CD4-positive, CD25-positive, alpha-beta regulatory T cell (primary cell): ENCODE measurements around the gene DNASE2B. TPM values are rescaled to one million over a fixed set of nuclear protein-coding genes. Genes with fewer than 3 reads are reported as not detected.

Experiments
- ATAC-seq, 2 donors: fragments of 150-1000 bp; cut with Tn5 transposase; one replicate each; pipeline ENCODE4 v1.10.0; 2021; ENCODE audit warnings: low read depth in 2 of 2, moderate number of reproducible peaks in 2 of 2, moderate library complexity in 1 of 2
- DNase-seq, 3 donors: peaks; one replicate each; pipeline versions ENCODE4 v3.0.0 to v3.0.0-alpha.2; 2012 to 2022; ENCODE audit warnings: mixed read lengths in 1 of 3
- H3K27ac ChIP-seq: one replicate; pipeline ENCODE4 v1.7.0; 2013; ENCODE audit warnings: mild to moderate bottlenecking, low read length; ENCODE audit not compliant: insufficient read depth, poor library complexity, severe bottlenecking
- H3K27me3 ChIP-seq: one replicate; pipeline ENCODE4 v1.7.0; 2013; ENCODE audit warnings: low read length; ENCODE audit not compliant: control insufficient read depth, insufficient read depth
- H3K36me3 ChIP-seq: one replicate; pipeline ENCODE4 v1.7.0; 2013; ENCODE audit warnings: mild to moderate bottlenecking, low read length, moderate library complexity; ENCODE audit not compliant: control insufficient read depth, insufficient read depth
- H3K4me1 ChIP-seq: 2 replicates; pipeline ENCODE4 v1.7.0; 2013; ENCODE audit warnings: mild to moderate bottlenecking, low read length; ENCODE audit not compliant: insufficient read depth, control insufficient read depth, poor library complexity, severe bottlenecking
- H3K4me3 ChIP-seq: one replicate; pipeline ENCODE4 v1.7.0; 2013; ENCODE audit warnings: low read depth, mild to moderate bottlenecking, low read length, moderate library complexity
- H3K9me3 ChIP-seq, 2 experiments: 1 replicate in 1 of 2; 2 replicates in 1 of 2; pipeline ENCODE4 v1.7.0; 2013; ENCODE audit warnings: low read length in 2 of 2, mild to moderate bottlenecking in 1 of 2, moderate library complexity in 1 of 2; ENCODE audit not compliant: control insufficient read depth in 2 of 2
- H3K27ac Mint-ChIP-seq, 3 donors: one replicate each; pipeline ENCODE4 v1.8.0; 2020 to 2022; ENCODE audit warnings: mild to moderate bottlenecking in 3 of 3, mixed read lengths in 3 of 3, moderate library complexity in 2 of 3
- H3K27me3 Mint-ChIP-seq: one replicate; pipeline ENCODE4 v1.8.0; 2022; ENCODE audit warnings: mild to moderate bottlenecking, mixed read lengths
- H3K36me3 Mint-ChIP-seq: one replicate; pipeline ENCODE4 v1.8.0; 2020; ENCODE audit warnings: mixed read lengths
- H3K4me1 Mint-ChIP-seq, 4 donors: one replicate each; pipeline ENCODE4 v1.8.0; 2020 to 2022; ENCODE audit warnings: mixed read lengths in 4 of 4, mild to moderate bottlenecking in 1 of 4
- H3K4me3 Mint-ChIP-seq, 4 donors: one replicate each; pipeline ENCODE4 v1.8.0; 2020 to 2022; ENCODE audit warnings: mild to moderate bottlenecking in 4 of 4, mixed read lengths in 4 of 4, moderate library complexity in 3 of 4
- H3K9me3 Mint-ChIP-seq, 7 donors: one replicate each; pipeline ENCODE4 v1.8.0; 2020 to 2022; ENCODE audit warnings: mixed read lengths in 7 of 7, mild to moderate bottlenecking in 3 of 7, moderate library complexity in 2 of 7
- polyA plus RNA-seq, 4 donors: library from polyadenylated mRNA; unstranded; fragments of 300-500 nt; fragmentation: Illumina TruSeq; gene quantifications; one replicate each; pipeline ENCODE4 v1.2.3, GENCODE V29; 2021
- total RNA-seq: library from RNA; stranded (reverse); gene quantifications from one replicate; pipeline ENCODE4 v1.2.3, GENCODE V29; 2022

DNASE2B gene
- total and polyA plus RNA-seq, 5 donors from 2014 or later: not detected

- peaks cover 5% of the 10 kb centered on the region for H3K27me3 Mint-ChIP-seq
- H3K27ac Mint-ChIP-seq: no peak overlapping the region
- no peak overlapping the region for H3K4me3 Mint-ChIP-seq
- ATAC-seq: no peak
- no peaks in the 10 kb centered on the region for H3K36me3 ChIP-seq
- H3K4me1 ChIP-seq: no peaks in the 10 kb centered on the region
- no peak overlapping the region for H3K27ac ChIP-seq
- H3K9me3 ChIP-seq: no peaks in the 10 kb centered on the region
- no peaks in the 10 kb centered on the region for H3K36me3 Mint-ChIP-seq
- no peak overlapping the region for H3K4me3 ChIP-seq
- DNase-seq: no peak
- peaks cover 12% of the 10 kb centered on the region for H3K27me3 ChIP-seq
- no peaks in the 10 kb centered on the region for H3K4me1 Mint-ChIP-seq
- no peaks in the 10 kb centered on the region for H3K9me3 Mint-ChIP-seq
Observed at GRCh38 chr1:84409888-84410287, 11.6 kb downstream of the DNASE2B start.

GRCh38 chr1:84410328-84411095 is 12.2 kb downstream of the DNASE2B start:
- Mint-ChIP-seq H3K4me1 (no peaks in the 10 kb centered on the region), H3K9me3 (no peaks in the 10 kb centered on the region)
- no peaks in the 10 kb centered on the region for H3K36me3 ChIP-seq

GRCh38 chr1:84412316-84412942 is 14.1 kb downstream of the DNASE2B start:
- H3K27ac ChIP-seq: no peak overlapping the region
- no peaks in the 10 kb centered on the region for H3K4me1 Mint-ChIP-seq
- no peak for ATAC-seq
- H3K36me3 Mint-ChIP-seq: no peaks in the 10 kb centered on the region
- H3K4me3 ChIP-seq: no peak overlapping the region
- no peak overlapping the region for H3K4me3 Mint-ChIP-seq
- no peaks in the 10 kb centered on the region for H3K27me3 Mint-ChIP-seq
- peaks cover 7% of the 10 kb centered on the region for H3K27me3 ChIP-seq
- H3K36me3 ChIP-seq: no peaks in the 10 kb centered on the region
- no peaks in the 10 kb centered on the region for H3K9me3 ChIP-seq
- no peak overlapping the region for H3K27ac Mint-ChIP-seq
- H3K9me3 Mint-ChIP-seq: peaks cover 0 to under 1% (median 0%) of the 10 kb centered on the region in 7 donors
- DNase-seq: no peak
- H3K4me1 ChIP-seq: no peaks in the 10 kb centered on the region

More at GRCh38 chr1:84410328-84411095, 12.2 kb downstream of the DNASE2B start:
- Histone ChIP-seq H3K9me3 (no peaks in the 10 kb centered on the region), H3K27me3 (peaks cover 12% of the 10 kb centered on the region), H3K4me3 (no peak overlapping the region), H3K27ac (no peak overlapping the region), H3K4me1 (no peaks in the 10 kb centered on the region)
- DNase-seq: no peak
- H3K4me3 Mint-ChIP-seq: no peak overlapping the region
- ATAC-seq: no peak
- no peaks in the 10 kb centered on the region for H3K27me3 Mint-ChIP-seq
- H3K27ac Mint-ChIP-seq: no peak overlapping the region
- H3K36me3 Mint-ChIP-seq: no peaks in the 10 kb centered on the region

GRCh38 chr1:84415396-84415795 is 17.1 kb downstream of the DNASE2B start:
- no peak overlapping the region for H3K4me3 ChIP-seq
- H3K9me3 Mint-ChIP-seq: peaks cover 0 to 5% (median 0%) of the 10 kb centered on the region in 7 donors
- H3K36me3 ChIP-seq: no peaks in the 10 kb centered on the region
- no peaks in the 10 kb centered on the region for H3K27me3 Mint-ChIP-seq
- no peak for DNase-seq
- H3K27ac Mint-ChIP-seq: no peak overlapping the region
- no peak for ATAC-seq
- H3K9me3 ChIP-seq: no peaks in the 10 kb centered on the region
- no peaks in the 10 kb centered on the region for H3K4me1 Mint-ChIP-seq
- H3K27me3 ChIP-seq: peaks cover 10% of the 10 kb centered on the region
- no peak overlapping the region for H3K4me3 Mint-ChIP-seq
- no peaks in the 10 kb centered on the region for H3K36me3 Mint-ChIP-seq
- no peak overlapping the region for H3K27ac ChIP-seq
- H3K4me1 ChIP-seq: no peaks in the 10 kb centered on the region

GRCh38 chr1:84422909-84423308 is 24.6 kb downstream of the DNASE2B start:
- ATAC-seq (no peak), DNase-seq (no peak)
- Mint-ChIP-seq H3K27me3 (peaks cover 20% of the 10 kb centered on the region), H3K9me3 (no peaks in the 10 kb centered on the region), H3K36me3 (no peaks in the 10 kb centered on the region), H3K27ac (no peak overlapping the region), H3K4me3 (no peak overlapping the region), H3K4me1 (no peaks in the 10 kb centered on the region)
- no peaks in the 10 kb centered on the region for H3K4me1 ChIP-seq
- H3K27me3 ChIP-seq: peaks cover 4% of the 10 kb centered on the region
- H3K4me3 ChIP-seq: no peak overlapping the region
- no peaks in the 10 kb centered on the region for H3K36me3 ChIP-seq
- no peak overlapping the region for H3K27ac ChIP-seq
- no peaks in the 10 kb centered on the region for H3K9me3 ChIP-seq

- no peaks in the 10 kb centered on the region for H3K9me3 ChIP-seq
- H3K36me3 ChIP-seq: no peaks in the 10 kb centered on the region
- Mint-ChIP-seq H3K4me3 (no peak overlapping the region), H3K27me3 (peaks cover 21% of the 10 kb centered on the region), H3K9me3 (peaks cover 0 to 2% (median 0%) of the 10 kb centered on the region in 7 donors), H3K4me1 (no peaks in the 10 kb centered on the region), H3K27ac (no peak overlapping the region), H3K36me3 (no peaks in the 10 kb centered on the region)
- peaks cover 2% of the 10 kb centered on the region for H3K27me3 ChIP-seq
- H3K27ac ChIP-seq: no peak overlapping the region
- DNase-seq: no peak
- ATAC-seq: no peak
- H3K4me1 ChIP-seq: no peaks in the 10 kb centered on the region
- no peak overlapping the region for H3K4me3 ChIP-seq
Observed at GRCh38 chr1:84424513-84425149, 26.3 kb downstream of the DNASE2B start.

GRCh38 chr1:84425150-84425896 is 27.0 kb downstream of the DNASE2B start:
- Histone ChIP-seq H3K9me3 (no peaks in the 10 kb centered on the region), H3K27me3 (peaks cover 2% of the 10 kb centered on the region), H3K36me3 (no peaks in the 10 kb centered on the region), H3K27ac (no peak overlapping the region), H3K4me1 (no peaks in the 10 kb centered on the region), H3K4me3 (no peak overlapping the region)
- Mint-ChIP-seq H3K36me3 (no peaks in the 10 kb centered on the region), H3K4me1 (no peaks in the 10 kb centered on the region), H3K27me3 (peaks cover 25% of the 10 kb centered on the region), H3K9me3 (peaks cover 0 to 8% (median 0%) of the 10 kb centered on the region in 7 donors), H3K4me3 (no peak overlapping the region), H3K27ac (no peak overlapping the region)
- ATAC-seq: no peak
- DNase-seq: no peak
